ENCODE results near the gene NOL3. TPM values are rescaled to one million over a fixed set of nuclear protein-coding genes. Genes with fewer than 3 reads are reported as not detected.
A peak's percentile ranks its signal among the peaks of the same experiment; 100 is the strongest.

NOL3 gene
- total RNA-seq, 3 donors from 2014 or later: 0.99 to 3.7 (median 1.4) TPM

DNA sequence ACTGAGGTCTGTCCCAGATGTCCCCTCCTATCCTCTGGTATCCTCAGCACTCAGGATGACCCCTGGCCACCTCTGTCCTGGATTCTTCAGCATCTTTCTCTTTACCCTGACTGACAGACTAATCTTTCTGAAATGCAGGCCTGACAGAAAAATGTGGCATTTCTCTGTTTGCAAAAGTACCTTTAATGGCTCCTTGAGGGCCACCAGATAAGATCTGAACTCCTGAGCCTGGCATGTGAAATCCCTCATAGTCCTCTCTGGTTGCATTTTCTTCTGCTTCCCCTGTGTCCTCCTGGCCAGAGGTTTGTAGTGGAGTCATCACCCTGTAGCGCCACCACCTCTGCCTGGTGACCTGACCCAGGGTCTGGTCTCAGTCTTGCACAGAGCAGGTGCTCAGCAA is 26.5 kb downstream of the NOL3 start:
- Mint-ChIP-seq H3K4me3 (no peak overlapping the region), H3K9me3 (no peaks in the 10 kb centered on the region), H3K4me1 (ENCODE audit: low read depth) (peaks cover 29% of the 10 kb centered on the region), H3K36me3 (ENCODE audit: insufficient read depth) (peaks cover 35% of the 10 kb centered on the region), H3K27me3 (ENCODE audit: low read depth) (no peaks in the 10 kb centered on the region)
- no peak for ATAC-seq
- no peak for DNase-seq

DNA sequence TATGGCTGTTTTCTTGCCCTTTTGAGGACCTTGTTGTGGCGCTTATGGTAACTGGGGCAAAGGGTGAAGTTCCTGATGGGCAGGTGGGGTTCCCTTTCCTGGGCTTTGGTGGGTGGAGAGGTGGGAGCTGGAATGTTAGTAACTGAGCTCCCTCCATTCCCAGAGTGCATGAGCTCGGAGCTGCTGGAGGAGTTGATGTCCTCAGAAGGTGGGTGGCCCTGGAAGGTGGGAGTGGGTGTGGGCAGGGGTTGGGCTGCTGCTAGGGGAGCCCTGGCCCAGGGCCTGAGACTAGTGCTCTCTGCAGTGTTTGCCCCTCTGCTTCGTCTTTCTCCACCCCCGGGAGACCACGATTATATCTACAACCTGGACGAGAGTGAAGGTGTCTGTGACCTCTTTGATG is 27.4 kb downstream of the NOL3 start:
- no peak for ATAC-seq
- Mint-ChIP-seq H3K9me3 (no peaks in the 10 kb centered on the region), H3K4me1 (ENCODE audit: low read depth) (peaks cover 26% of the 10 kb centered on the region), H3K36me3 (ENCODE audit: insufficient read depth) (peaks cover 31% of the 10 kb centered on the region), H3K27me3 (ENCODE audit: low read depth) (no peaks in the 10 kb centered on the region), H3K4me3 (no peak overlapping the region)
- DNase-seq: no peak

DNA sequence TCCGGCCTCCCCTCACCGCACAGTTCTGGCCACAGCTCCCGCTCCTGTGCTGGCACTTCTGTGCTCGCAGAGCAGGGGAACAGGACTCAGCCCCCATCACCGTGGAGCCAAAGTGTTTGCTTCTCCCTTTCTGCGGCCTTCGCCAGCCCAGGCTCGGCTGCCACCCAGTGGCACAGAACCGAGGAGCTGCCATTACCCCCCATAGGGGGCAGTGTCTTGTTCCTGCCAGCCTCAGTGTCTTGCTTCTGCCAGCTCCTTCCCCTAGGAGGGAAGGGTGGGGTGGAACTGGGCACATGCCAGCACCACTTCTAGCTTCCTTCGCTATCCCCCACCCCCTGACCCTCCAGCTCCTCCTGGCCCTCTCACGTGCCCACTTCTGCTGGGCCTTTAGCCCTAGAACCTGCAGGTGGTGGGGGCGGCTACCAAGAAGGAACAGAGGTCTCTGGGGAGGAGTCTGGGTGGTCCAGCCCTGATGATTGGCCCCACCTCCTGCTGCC is 27.9 kb downstream of the NOL3 start:
- Mint-ChIP-seq H3K4me1 (ENCODE audit: low read depth) (peaks cover 22% of the 10 kb centered on the region), H3K9me3 (no peaks in the 10 kb centered on the region)
- ATAC-seq: peak; percentile 60 to 61

DNA sequence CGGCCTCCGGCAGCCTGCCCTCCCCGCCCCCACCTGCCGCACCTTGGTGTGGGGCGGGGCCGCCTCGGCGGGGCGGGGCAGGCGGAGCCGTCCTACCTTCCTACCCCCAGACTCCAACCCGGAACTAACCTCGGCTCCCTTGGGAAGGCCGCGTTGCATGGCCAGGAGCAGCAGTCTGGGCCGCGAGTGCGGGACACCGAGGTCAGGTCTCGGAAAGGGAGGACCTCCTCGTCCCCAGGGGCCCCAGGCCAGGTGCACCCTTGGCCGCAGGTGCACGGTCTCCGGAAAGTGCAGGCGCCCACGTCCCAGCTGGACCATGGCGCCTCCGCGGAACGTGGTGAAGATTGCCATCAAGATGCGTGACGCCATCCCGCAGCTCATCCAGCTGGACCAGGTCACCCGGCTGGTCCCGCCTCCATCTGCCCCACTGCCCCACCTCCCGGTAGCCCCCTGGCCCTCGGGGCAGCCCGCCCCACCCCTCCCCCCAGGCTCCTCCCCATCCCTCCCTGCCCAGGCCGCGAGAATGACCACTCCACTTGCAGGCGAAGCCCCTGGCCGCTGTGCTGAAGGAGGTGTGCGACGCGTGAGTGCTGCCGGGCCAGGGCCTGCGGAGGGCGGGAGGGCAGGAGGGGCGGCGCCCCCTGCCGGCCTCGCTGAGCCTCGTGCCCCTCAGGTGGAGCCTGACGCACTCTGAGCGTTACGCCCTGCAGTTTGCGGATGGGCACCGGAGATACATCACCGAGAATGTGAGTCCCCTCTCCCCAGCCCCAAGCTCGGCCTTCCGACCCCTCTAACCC is 28.9 kb downstream of the NOL3 start, which contains the start of gene ELMO3:
Gene ELMO3 (plus strand): TSS at position 121 of the 797 bp plus-strand sequence. CDS start 196 bp downstream, at position 317.
- Mint-ChIP-seq H3K4me3 (no peak within 1 kb of the TSS), H3K36me3 (ENCODE audit: insufficient read depth) (peaks cover 24% of the 10 kb centered on the region), H3K9me3 (no peaks in the 10 kb centered on the region), H3K27me3 (ENCODE audit: low read depth) (no peaks in the 10 kb centered on the region), H3K4me1 (ENCODE audit: low read depth) (peaks cover 13% of the 10 kb centered on the region)
- DNase-seq: no peak
- no peak for ATAC-seq

More for the DNA sequence above, 27.9 kb downstream of the NOL3 start:
- DNase-seq: no peak
- Mint-ChIP-seq H3K27me3 (ENCODE audit: low read depth) (no peaks in the 10 kb centered on the region), H3K36me3 (ENCODE audit: insufficient read depth) (peaks cover 29% of the 10 kb centered on the region), H3K4me3 (no peak overlapping the region)

DNA sequence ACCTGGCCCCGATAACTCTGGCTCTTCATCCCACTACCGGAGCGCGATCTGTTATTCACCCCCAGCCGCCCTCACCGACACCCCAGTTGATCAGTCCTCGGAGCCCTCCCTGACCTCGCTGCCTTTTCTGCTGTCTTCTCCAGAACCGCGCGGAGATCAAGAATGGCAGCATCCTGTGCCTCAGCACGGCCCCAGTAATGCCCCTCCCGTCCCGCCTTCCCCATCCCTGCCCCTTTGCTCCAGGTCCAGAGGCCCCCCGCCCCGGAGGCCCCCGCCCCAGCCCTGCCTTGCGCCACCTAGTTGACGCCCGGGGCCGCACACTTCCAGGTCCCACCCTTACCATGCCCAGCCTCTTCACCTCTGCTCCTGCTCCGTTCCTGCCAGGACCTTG is 29.5 kb downstream of the NOL3 start:
- Mint-ChIP-seq H3K27me3 (ENCODE audit: low read depth) (no peaks in the 10 kb centered on the region), H3K4me3 (no peak overlapping the region), H3K36me3 (ENCODE audit: insufficient read depth) (peaks cover 24% of the 10 kb centered on the region), H3K9me3 (no peaks in the 10 kb centered on the region), H3K4me1 (ENCODE audit: low read depth) (peaks cover 13% of the 10 kb centered on the region)
- DNase-seq: no peak
- no peak for ATAC-seq

DNA sequence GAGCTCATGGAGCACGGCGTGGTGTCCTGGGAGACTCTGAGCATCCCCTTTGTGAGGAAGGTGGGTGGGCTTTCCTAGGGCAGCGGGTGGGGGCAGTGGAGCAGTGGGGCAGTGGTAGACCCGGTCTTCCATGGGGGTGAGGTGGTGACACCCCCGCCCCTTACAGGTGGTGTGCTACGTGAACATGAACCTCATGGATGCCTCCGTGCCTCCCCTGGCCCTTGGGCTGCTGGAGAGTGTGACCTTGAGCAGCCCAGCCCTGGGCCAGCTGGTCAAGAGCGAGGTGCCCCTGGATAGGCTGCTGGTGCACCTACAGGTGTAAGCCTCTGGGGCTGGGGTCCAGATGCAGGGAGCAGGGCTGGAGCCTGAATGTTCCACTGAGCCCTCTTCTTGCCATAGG is 30.2 kb downstream of the NOL3 start:
- Mint-ChIP-seq H3K9me3 (no peaks in the 10 kb centered on the region), H3K4me3 (no peak overlapping the region), H3K27me3 (ENCODE audit: low read depth) (no peaks in the 10 kb centered on the region), H3K4me1 (ENCODE audit: low read depth) (peaks cover 12% of the 10 kb centered on the region), H3K36me3 (ENCODE audit: insufficient read depth) (peaks cover 21% of the 10 kb centered on the region)
- no peak for ATAC-seq
- no peak for DNase-seq

DNA sequence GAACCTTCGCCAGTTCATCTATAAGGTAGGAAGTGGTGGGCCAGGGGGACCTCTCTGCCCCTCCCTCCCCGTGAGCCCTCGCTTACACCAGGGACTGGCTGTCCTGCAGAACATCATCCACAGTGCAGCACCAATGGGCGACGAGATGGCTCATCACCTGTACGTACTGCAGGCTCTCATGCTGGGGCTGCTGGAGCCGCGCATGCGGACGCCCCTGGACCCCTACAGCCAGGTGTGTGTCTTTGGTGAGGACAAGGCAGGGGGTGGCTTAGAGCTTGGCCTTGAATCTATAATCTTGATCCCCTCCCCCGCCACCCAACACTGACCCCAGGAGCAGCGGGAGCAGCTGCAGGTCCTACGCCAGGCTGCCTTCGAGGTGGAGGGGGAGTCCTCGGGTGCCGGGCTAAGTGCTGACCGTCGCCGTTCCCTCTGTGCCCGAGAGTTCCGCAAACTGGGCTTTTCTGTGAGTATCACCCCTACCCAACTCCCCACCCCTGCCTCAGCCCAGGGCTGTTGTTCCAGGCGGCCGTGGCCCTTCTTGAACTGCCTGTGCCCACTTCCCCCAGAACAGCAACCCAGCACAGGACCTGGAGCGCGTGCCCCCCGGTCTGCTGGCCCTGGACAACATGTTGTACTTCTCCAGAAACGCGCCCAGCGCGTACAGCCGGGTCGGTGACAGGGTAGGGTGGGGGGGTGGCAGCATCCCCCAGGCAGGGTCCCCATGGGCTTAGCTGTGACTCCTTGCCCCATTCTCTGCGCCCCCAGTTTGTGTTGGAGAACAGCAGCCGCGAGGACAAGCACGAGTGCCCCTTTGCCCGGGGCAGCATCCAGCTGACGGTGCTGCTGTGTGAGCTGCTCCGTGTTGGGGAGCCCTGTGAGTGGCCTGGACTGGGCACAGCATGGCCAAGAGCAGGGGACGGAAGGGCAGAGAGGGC is 31.3 kb downstream of the NOL3 start:
- ATAC-seq: no peak
- H3K4me1 Mint-ChIP-seq (ENCODE audit: low read depth): peaks cover 2% of the 10 kb centered on the region
- no peak for DNase-seq
- peaks cover 11% of the 10 kb centered on the region for H3K36me3 Mint-ChIP-seq (ENCODE audit: insufficient read depth)
- no peaks in the 10 kb centered on the region for H3K9me3 Mint-ChIP-seq
- no peak overlapping the region for H3K4me3 Mint-ChIP-seq
- H3K27me3 Mint-ChIP-seq (ENCODE audit: low read depth): no peaks in the 10 kb centered on the region

DNA sequence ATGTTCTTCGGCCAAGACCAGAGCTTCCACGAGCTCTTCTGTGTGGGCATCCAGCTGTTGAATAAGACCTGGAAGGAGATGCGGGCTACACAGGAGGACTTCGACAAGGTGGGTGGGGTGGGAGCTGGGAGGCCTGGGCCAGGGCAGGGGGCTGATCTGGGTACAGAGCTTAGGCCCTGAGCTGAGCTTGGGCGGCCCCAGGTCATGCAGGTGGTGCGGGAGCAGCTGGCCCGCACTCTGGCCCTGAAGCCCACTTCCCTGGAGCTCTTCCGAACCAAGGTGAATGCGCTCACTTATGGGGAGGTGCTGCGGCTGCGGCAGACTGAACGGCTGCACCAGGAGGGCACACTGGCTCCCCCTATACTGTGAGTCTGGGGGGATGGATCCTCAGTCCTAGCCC is 32.1 kb downstream of the NOL3 start:
- ATAC-seq: no peak
- H3K27me3 Mint-ChIP-seq (ENCODE audit: low read depth): no peaks in the 10 kb centered on the region
- peaks cover 7% of the 10 kb centered on the region for H3K36me3 Mint-ChIP-seq (ENCODE audit: insufficient read depth)
- DNase-seq: no peak
- no peak overlapping the region for H3K4me3 Mint-ChIP-seq
- H3K4me1 Mint-ChIP-seq (ENCODE audit: low read depth): no peaks in the 10 kb centered on the region
- H3K9me3 Mint-ChIP-seq: no peaks in the 10 kb centered on the region

DNA sequence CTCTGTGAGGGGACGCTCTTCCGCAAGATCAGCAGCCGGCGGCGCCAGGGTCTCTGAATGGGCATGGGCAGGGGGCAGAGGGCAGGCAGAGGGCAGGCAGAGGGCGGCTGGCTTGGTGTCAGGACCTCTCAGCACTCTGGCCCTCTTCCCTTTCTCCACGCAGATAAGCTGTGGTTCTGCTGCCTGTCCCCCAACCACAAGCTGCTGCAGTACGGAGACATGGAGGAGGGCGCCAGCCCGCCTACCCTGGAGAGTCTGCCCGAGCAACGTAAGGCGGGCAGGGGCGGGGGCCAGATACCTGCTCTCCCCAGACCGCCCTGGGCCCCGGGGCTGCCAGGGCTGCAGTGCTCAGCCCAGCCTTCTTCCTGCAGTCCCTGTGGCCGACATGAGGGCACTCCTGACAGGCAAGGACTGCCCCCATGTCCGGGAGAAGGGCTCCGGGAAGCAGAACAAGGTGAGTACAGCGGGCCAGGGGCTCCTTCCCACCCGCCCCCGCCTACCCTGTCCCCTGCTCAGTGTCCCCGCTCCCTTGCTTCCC is 32.7 kb downstream of the NOL3 start:
- peaks cover 7% of the 10 kb centered on the region for H3K36me3 Mint-ChIP-seq (ENCODE audit: insufficient read depth)
- ATAC-seq (no peak), DNase-seq (no peak)
- no peak overlapping the region for H3K4me3 Mint-ChIP-seq
- no peaks in the 10 kb centered on the region for H3K27me3 Mint-ChIP-seq (ENCODE audit: low read depth)
- no peaks in the 10 kb centered on the region for H3K4me1 Mint-ChIP-seq (ENCODE audit: low read depth)
- H3K9me3 Mint-ChIP-seq: no peaks in the 10 kb centered on the region

DNA sequence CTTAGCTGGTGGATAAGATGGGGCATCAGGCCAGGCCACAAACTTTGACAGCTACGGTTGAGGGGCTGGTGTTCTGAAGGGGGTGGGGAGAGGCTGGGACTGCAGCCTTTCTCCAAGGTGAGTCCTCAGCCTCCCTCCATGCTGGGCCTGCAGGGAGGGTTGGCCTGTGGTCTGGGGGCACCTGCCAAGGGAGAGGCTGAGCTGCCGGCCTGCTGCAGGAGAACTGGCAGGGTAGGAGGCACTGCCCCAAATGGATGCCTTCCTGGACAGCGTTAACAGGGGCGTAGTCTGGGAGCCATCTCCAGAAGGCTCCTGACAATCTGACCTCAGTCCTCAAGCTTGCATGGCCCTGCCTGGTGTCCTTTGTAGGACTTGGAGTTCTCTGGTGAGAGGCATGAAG is 33.7 kb downstream of the NOL3 start:
- DNase-seq (no peak), ATAC-seq (no peak)
- Mint-ChIP-seq H3K36me3 (ENCODE audit: insufficient read depth) (peaks cover 4% of the 10 kb centered on the region), H3K9me3 (no peaks in the 10 kb centered on the region), H3K27me3 (ENCODE audit: low read depth) (no peaks in the 10 kb centered on the region), H3K4me1 (ENCODE audit: low read depth) (no peaks in the 10 kb centered on the region), H3K4me3 (no peak overlapping the region)

DNA sequence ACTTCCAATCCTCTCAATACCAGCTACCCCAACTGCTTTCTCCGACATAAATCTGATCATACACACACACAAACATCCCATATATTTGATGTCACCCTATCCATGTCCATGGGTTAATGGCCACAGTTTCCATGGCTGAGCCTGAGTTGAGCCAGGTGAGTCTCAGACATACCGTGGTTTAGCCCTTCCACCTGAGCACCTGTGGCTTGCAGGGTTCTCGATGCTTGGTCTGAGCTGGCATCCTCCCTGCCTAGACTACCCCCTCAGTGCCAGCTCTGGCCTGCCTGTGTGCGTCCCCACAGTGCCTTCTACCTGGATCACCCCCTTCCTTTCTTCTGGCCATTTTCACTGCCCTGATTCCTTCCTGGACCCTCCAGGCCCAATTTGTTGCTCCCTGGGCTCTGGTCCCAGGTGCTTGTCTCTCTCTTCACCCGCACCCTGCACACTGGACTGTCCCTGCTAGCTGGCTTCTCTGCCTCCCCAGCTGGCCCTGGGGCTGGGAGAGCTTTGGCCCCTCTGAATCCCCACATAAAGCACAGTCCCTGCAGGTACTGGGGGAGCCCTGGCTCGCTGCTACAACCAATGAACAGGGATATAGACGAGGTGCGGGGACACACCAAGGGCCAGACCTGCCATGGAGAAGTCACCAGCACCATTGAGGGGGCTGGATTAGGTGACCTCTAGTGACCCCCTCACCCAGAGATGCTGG is 35.9 kb downstream of the NOL3 start:
- DNase-seq (no peak), ATAC-seq (no peak)
- Mint-ChIP-seq H3K36me3 (ENCODE audit: insufficient read depth) (peaks cover 2% of the 10 kb centered on the region), H3K4me1 (ENCODE audit: low read depth) (no peaks in the 10 kb centered on the region), H3K4me3 (no peak overlapping the region), H3K27me3 (ENCODE audit: low read depth) (no peaks in the 10 kb centered on the region), H3K9me3 (no peaks in the 10 kb centered on the region)

DNA sequence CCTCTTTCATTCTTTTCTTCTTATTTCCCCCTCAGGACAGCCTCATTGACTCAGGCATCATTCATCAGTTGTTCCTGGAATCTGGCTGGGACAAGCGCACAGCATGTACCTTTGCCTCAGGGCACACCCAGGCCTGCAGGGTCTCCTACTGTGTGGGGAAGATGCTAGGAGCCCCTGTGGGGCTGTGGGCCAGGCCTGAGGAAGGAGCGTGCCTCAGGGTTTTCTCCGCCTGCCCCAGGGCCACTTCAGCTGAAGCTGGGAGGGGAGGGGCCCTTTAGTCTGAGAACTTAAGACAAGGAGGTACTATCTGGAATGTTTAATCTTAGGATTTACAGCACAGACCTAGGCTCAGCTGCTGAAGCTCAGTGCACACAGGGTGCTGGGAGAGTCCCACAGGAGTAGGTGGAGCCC is 36.5 kb downstream of the NOL3 start:
- DNase-seq: no peak
- H3K27me3 Mint-ChIP-seq (ENCODE audit: low read depth): no peaks in the 10 kb centered on the region
- no peaks in the 10 kb centered on the region for H3K9me3 Mint-ChIP-seq
- no peaks in the 10 kb centered on the region for H3K4me1 Mint-ChIP-seq (ENCODE audit: low read depth)
- ATAC-seq: no peak
- H3K4me3 Mint-ChIP-seq: no peak overlapping the region
- peaks cover 4% of the 10 kb centered on the region for H3K36me3 Mint-ChIP-seq (ENCODE audit: insufficient read depth)

DNA sequence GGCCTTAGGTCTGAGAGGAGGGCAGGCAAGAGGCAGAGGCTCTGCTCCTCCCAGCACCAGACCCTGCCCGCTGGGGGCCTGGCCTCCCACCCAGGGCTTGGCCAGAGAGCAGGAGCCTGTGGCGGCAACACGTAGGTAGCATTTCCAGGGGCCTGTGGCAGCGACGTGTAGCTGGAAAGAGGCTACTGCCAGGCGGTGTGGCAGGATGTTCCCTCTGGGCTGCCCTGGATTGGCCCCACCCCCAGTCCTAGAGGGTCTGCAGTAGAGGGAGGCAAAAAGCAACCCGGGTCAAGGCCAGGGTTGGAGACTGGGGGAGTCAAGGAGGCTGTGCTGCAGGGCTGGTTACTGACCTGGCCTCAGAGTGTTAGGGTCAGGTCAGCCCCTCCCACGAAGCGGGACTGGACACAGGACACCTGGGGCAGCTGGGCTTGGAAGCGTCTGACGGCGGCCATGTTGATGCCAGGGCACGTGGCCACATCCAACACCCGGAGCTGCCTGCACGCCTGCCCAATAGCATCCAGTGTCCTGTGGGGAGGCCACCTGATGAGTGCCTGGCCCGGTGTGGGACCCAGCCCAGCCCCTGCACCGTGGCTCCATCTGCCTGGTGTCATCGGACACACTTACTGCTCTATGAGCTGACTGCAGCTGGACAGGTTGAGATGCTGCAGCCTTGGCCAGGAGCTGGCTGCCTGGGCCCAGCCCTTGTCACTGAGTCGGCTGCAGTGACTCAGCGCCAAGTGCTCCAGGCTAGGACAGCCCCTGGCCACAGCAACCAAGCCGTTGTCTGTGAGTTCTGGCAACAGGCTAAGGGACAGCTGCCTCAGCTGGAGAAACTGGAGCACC is 37.1 kb downstream of the NOL3 start:
- Mint-ChIP-seq H3K4me3 (no peak overlapping the region), H3K9me3 (no peaks in the 10 kb centered on the region), H3K4me1 (ENCODE audit: low read depth) (no peaks in the 10 kb centered on the region), H3K27me3 (ENCODE audit: low read depth) (no peaks in the 10 kb centered on the region), H3K36me3 (ENCODE audit: insufficient read depth) (peaks cover 5% of the 10 kb centered on the region)
- ATAC-seq (no peak), DNase-seq (no peak)
